Colonic mucosa (tissue), 4 donors: ENCODE results near the gene RAB3C. TPM values are rescaled to one million over a fixed set of nuclear protein-coding genes. Genes with fewer than 3 reads are reported as not detected.
"Not testable (repeated sequence)": the region's sequence is repeated elsewhere in the genome, so short reads cannot be mapped to it uniquely, and the experiment has no call there.

Source experiments
- DNase-seq: peaks from one replicate; pipeline ENCODE4 v3.0.0-alpha.2; 2020
- H3K27ac ChIP-seq: fragments of 200-600 bp; one replicate; pipeline ENCODE4 v1.8.0; 2021
- H3K27me3 ChIP-seq: fragments of 200-600 bp; one replicate; pipeline ENCODE4 v1.8.0; 2021
- H3K36me3 ChIP-seq: fragments of 200-600 bp; one replicate; pipeline ENCODE4 v1.8.0; 2021
- H3K4me1 ChIP-seq: fragments of 200-600 bp; one replicate; pipeline ENCODE4 v1.8.0; 2021; ENCODE audit warnings: mild to moderate bottlenecking
- H3K4me3 ChIP-seq: fragments of 200-600 bp; one replicate; pipeline ENCODE4 v1.8.0; 2021
- H3K9ac ChIP-seq, 2 donors: one replicate each; pipeline ENCODE4 v1.7.0; 2013; ENCODE audit warnings: control low read depth in 2 of 2, low read depth in 2 of 2, low read length in 2 of 2
- H3K9me3 ChIP-seq: fragments of 200-600 bp; one replicate; pipeline ENCODE4 v1.8.0; 2021
- intact Hi-C: fragments of 100-400 bp; cut with DNase I; formaldehyde crosslinking; loops from one replicate; pipeline ENCODE4 v1.14.1; 2022
- total RNA-seq, 2 donors: library from RNA; stranded (reverse); fragmentation: NEBNext Ultra II Directional in 1 of 2; extraction: Animal tissue kit (Norgen Biotek cat#: 25700) in 1 of 2; gene quantifications; one replicate each; pipeline ENCODE4 v1.2.1, GENCODE V29; 2021
- TF ChIP-seq, protein P1 (sequence below): fragments of 200-600 bp; IDR thresholded peaks from one replicate; pipeline ENCODE4 v1.8.0; 2022; ENCODE audit warnings: antibody characterized with exemption, mild to moderate bottlenecking
- donor health status: healthy.
- donor health status: DM: no; HTN: no; CAD: no.
- donor health status: DM: no; HTN: no; CAD: no.

The RAB3C gene, protein sequence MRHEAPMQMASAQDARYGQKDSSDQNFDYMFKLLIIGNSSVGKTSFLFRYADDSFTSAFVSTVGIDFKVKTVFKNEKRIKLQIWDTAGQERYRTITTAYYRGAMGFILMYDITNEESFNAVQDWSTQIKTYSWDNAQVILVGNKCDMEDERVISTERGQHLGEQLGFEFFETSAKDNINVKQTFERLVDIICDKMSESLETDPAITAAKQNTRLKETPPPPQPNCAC
- 1 to 10 TPM; 1.1 to 1.2 TPM for total RNA-seq

DNA sequence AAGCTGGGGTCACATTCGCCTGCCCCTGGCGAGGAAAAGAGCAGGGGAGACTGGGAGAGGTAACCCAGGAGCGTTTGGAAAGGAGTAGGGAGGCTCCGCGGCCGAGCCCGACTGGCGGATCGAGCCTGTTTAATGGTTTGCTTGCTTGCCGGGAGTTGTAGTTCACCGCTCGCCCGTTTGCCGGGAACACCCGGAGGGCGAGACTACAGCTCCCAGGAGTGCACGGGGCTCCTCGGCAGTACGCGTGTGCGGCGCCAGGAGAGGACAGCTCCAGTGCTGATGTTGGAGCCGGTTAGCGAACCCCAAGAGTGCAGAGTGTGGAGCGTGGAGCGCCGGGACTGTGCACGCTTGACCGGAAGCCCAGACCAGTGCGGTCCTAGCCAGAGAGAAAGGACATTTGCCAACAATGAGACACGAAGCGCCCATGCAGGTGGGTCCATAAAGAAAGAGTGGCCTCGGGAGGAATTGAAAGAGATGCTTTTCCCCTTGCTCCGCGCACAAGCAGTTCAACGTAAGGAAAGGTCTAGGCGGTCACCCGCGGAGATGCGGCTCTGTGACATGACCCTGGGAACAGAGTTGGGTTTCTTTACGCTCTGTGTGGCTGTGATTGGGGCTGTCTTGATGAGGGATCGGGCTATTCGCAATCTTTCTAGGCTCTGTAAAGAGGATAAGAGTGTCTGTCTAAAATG, at the start of gene RAB3C:
Gene RAB3C (plus strand): TSS at position 273 of the 689 bp plus-strand sequence. CDS start 134 bp downstream, at position 407.
- Histone ChIP-seq H3K4me1 (no peaks in the 10 kb centered on the region), H3K4me3 (peak within 1 kb of the TSS; percentile 52), H3K36me3 (no peaks in the 10 kb centered on the region), H3K9ac (no peak within 1 kb of the TSS), H3K9me3 (no peaks in the 10 kb centered on the region), H3K27me3 (peaks cover 10% of the 10 kb centered on the region), H3K27ac (no peak within 1 kb of the TSS)
- TF ChIP-seq, protein P1, sequence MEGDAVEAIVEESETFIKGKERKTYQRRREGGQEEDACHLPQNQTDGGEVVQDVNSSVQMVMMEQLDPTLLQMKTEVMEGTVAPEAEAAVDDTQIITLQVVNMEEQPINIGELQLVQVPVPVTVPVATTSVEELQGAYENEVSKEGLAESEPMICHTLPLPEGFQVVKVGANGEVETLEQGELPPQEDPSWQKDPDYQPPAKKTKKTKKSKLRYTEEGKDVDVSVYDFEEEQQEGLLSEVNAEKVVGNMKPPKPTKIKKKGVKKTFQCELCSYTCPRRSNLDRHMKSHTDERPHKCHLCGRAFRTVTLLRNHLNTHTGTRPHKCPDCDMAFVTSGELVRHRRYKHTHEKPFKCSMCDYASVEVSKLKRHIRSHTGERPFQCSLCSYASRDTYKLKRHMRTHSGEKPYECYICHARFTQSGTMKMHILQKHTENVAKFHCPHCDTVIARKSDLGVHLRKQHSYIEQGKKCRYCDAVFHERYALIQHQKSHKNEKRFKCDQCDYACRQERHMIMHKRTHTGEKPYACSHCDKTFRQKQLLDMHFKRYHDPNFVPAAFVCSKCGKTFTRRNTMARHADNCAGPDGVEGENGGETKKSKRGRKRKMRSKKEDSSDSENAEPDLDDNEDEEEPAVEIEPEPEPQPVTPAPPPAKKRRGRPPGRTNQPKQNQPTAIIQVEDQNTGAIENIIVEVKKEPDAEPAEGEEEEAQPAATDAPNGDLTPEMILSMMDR = no peak
- peak; percentile 93 for DNase-seq
- intact Hi-C loops = no loop called here

GRCh38 chr5:58541935-58542334, 40.9 kb upstream of the RAB3C start:
- DNase-seq, H3K27me3 ChIP-seq, H3K4me3 ChIP-seq, H3K9ac ChIP-seq, H3K9me3 ChIP-seq, H3K27ac ChIP-seq, H3K4me1 ChIP-seq, intact Hi-C loops, H3K36me3 ChIP-seq: not testable (repeated sequence)

DNA sequence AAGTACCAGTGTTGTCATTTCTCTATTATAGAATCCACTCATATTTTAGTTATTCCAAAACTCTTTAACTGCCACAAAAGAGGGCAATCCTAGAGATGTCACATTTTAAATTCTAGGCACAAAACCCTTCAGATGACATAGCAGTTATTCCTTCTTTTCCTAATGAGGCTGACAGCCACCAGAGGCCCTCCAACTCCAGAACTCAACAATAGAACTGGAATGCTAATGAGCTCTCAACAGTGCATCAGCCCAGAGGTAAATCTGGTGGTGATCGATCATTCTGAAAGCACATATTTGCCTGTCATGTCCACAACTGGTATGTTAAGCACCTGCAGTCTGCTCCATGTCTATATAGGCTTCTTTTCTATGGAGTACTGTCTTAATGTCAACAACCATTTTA, 40.2 kb upstream of the RAB3C start:
- no peak overlapping the region for H3K9ac ChIP-seq
- H3K27me3 ChIP-seq = no peaks in the 10 kb centered on the region
- no peak overlapping the region for H3K4me3 ChIP-seq
- H3K36me3 ChIP-seq = no peaks in the 10 kb centered on the region
- no peaks in the 10 kb centered on the region for H3K9me3 ChIP-seq
- H3K27ac ChIP-seq = no peak overlapping the region
- DNase-seq = no peak
- intact Hi-C loops = no loop called here
- no peaks in the 10 kb centered on the region for H3K4me1 ChIP-seq
- TF ChIP-seq, protein P1 = no peak

GRCh38 chr5:58543723-58544122, 39.2 kb upstream of the RAB3C start:
- H3K4me3 ChIP-seq = no peak overlapping the region
- no peaks in the 10 kb centered on the region for H3K27me3 ChIP-seq
- no peaks in the 10 kb centered on the region for H3K36me3 ChIP-seq
- no peaks in the 10 kb centered on the region for H3K9me3 ChIP-seq
- no peak for DNase-seq
- no peak overlapping the region for H3K9ac ChIP-seq
- H3K4me1 ChIP-seq = no peaks in the 10 kb centered on the region
- intact Hi-C loops = no loop called here
- no peak overlapping the region for H3K27ac ChIP-seq
- TF ChIP-seq, protein P1 = no peak

GRCh38 chr5:58544195-58544594, 38.7 kb upstream of the RAB3C start:
- TF ChIP-seq, protein P1 = no peak
- H3K9me3 ChIP-seq = no peaks in the 10 kb centered on the region
- H3K4me3 ChIP-seq = no peak overlapping the region
- H3K36me3 ChIP-seq = no peaks in the 10 kb centered on the region
- H3K27me3 ChIP-seq = no peaks in the 10 kb centered on the region
- H3K4me1 ChIP-seq = no peaks in the 10 kb centered on the region
- H3K9ac ChIP-seq = no peak overlapping the region
- no peak overlapping the region for H3K27ac ChIP-seq
- no peak for DNase-seq
- intact Hi-C loops = no loop called here

GRCh38 chr5:58544926-58545325, 37.9 kb upstream of the RAB3C start:
- intact Hi-C loops = no loop called here
- H3K27ac ChIP-seq = no peak overlapping the region
- no peaks in the 10 kb centered on the region for H3K27me3 ChIP-seq
- DNase-seq = no peak
- TF ChIP-seq, protein P1 = no peak
- no peaks in the 10 kb centered on the region for H3K36me3 ChIP-seq
- no peak overlapping the region for H3K4me3 ChIP-seq
- no peak overlapping the region for H3K9ac ChIP-seq
- H3K4me1 ChIP-seq = no peaks in the 10 kb centered on the region
- H3K9me3 ChIP-seq = no peaks in the 10 kb centered on the region
